Putamen (tissue), 1 donor: ENCODE results near the gene TUG1.

Experiments used
- DNase-seq: peaks from one replicate; pipeline ENCODE4 v3.0.0-alpha.2; 2016; ENCODE audit warnings: low spot score

Gene TUG1

DNA sequence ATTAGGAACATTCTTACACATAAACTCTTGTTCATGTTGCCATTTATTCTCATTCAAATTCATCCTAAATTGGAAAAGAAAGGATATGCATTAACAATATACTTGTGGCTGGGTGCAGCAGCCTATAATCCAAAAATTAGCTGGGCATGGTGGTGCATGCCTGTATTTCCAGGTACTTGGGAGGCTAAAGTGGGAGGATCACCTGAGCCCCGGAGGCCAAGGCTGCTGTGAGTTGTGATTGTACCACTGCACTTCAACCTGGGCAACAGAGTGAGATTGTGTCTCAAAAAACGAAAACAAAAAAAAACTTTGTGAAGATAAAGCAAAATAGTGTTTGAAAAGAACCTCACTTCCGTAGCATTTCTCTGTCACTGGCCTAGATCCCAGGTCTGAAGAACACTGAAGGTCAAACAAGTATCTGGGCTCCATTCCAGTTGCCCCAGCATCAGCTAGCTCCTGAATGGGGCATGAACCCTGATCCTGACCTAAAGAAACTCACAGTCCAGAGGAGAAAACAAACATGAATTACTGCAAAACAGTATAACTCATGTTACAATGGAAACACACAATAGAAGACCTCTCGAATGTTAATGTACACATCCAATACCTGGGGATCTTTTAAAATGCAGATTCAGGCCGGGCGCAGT lies 32.2 kb downstream of the TUG1 start:
- DNase-seq = no peak

DNA sequence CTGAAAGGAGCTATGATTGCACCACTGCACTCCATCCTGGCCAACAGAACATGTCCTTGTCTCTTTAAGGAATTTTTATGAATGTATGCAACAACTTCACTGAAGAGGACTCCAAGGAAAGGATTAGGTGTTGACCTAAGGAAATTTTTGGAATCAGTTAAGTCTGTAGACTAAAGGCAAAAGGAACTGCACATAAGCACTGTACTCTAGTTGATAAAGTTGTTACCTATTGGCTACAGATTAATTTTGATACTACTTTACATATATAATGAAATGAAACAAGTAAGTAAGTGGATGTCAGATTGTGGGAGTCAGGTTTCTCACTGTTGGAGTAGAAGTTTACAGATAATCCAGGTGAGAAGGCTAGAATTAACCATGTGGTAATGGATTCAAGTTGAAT lies 36.5 kb downstream of the TUG1 start:
- no peak for DNase-seq

DNA sequence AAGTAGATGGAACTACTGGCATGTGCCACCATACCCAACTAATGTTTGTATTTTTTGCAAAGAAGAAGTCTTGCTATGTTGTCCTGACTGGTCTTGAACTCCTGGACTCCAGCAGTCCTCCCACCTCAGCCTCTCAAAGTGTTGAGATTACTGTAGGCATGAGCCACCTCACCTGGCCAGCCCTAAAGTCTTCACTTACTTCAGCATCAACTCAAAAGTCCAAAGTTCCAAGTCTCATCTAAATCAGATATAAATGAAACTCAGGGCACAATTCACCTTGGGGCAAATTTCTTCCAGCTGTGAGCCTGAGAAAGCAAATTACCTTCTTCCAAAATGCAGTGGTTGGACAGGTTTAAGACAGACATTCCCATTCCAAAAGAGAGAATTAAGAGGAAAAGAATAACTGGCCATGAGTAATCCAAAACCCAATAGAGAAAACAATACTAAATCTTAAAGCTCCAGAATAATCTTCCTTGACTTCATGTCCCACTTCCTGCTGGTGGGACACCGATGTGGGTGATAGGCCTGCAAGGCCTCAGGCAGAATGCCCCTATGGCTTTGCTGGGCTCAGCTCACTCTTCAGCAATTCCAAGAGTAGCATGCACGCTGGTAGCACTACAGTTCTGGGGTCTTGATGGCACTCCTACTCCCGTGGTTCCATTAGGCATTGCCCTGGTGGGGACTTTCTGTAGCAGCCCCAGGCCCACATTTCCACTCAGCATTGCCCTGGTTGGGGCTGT lies 50.3 kb downstream of the TUG1 start:
- no peak for DNase-seq

DNA sequence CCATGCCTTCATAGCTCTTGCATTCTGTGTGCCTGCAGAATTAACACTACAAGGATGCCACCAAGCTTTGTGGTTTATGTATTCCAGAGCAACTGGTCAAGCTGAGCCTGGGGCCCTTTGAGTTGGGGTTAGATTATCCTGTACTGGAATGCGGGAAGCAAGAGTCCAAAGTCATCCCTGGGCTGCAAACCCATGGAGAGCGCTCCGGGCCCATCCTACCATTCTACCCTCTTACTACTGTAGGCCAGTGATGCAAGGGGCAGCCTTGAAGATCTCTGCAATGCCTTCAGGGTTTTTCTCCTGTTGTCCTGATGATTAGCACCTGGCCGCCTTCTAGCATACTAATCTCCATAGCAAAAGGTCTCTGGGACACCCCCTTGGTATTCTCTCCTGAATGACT lies 51.3 kb downstream of the TUG1 start:
- DNase-seq = no peak

DNA sequence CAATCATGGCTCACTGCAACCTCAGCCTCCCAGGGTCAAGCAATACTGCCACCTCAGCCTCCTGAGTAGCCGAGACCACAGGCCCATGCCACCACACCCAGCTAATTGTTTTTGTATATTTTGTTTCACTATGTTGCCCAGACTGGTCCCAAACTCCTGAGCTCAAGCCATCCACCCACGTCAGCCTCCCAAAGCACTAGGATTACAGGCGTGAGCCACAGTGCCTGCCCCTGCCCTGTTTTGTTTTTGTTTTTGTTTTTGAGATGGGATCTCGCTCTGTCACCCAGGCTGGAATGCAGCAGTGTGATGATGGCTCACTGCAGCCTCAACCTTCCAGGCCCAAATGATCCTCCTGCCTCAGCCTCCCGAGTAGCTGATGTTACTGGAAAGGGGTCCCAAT lies 53.5 kb downstream of the TUG1 start:
- no peak for DNase-seq
